Panc1 (cell line): ENCODE results near the gene ATP9A. TPM values are rescaled to one million over a fixed set of nuclear protein-coding genes. Genes with fewer than 3 reads are reported as not detected.
"Not testable (repeated sequence)": the region's sequence is repeated elsewhere in the genome, so short reads cannot be mapped to it uniquely, and the experiment has no call there.

Experiments used
- ATAC-seq: fragments of 200-7000 bp; cut with Tn5 transposase; 2 replicates; pipeline ENCODE4 v1.9.1; 2020; ENCODE audit warnings: mild to moderate bottlenecking, moderate library complexity
- Bru-seq: library from RNA; stranded (reverse); fragments of 400-500 nt; gene quantifications from one replicate; lab custom pipeline; 2021; lab: Mats Ljungman, UMichigan
- BruChase-seq, 2 experiments: library from RNA; stranded (reverse); fragments of 400-500 nt; gene quantifications; one replicate each; lab custom pipeline; 2021; lab: Mats Ljungman, UMichigan
- BruUV-seq: library from RNA; stranded (reverse); fragments of 400-500 nt; replicated peaks from 2 replicates; lab custom pipeline; 2021; lab: Mats Ljungman, UMichigan
- CTCF ChIA-PET: fragments of 300-600 bp; sonication (Branson Sonifier 250); formaldehyde crosslinking; loops from one replicate; lab custom pipeline; 2022; ENCODE audit warnings: antibody characterized with exemption; lab: Charles Lee
- POLR2A ChIA-PET: fragments of 300-600 bp; sonication (Branson Sonifier 250); formaldehyde crosslinking; loops from one replicate; lab custom pipeline; 2022; ENCODE audit warnings: antibody characterized with exemption; lab: Charles Lee
- DNase-seq: peaks from one replicate; pipeline ENCODE4 v3.0.0-alpha.2; 2010; ENCODE audit warnings: low read depth, low spot score
- H3K27ac ChIP-seq: 2 replicates; pipeline ENCODE4 v1.5.1; 2011; ENCODE audit warnings: mild to moderate bottlenecking, low read length, inconsistent platforms
- H3K27me3 ChIP-seq: fragments of 200-500 bp; sonication (Bioruptor generic); 2 replicates; pipeline ENCODE4 v1.6.0; 2014; ENCODE audit warnings: low read length, inconsistent platforms; ENCODE audit not compliant: control insufficient read depth, insufficient read depth
- H3K36me3 ChIP-seq: fragments of 200-500 bp; sonication (Bioruptor generic); 2 replicates; pipeline ENCODE4 v1.5.1; 2014; ENCODE audit warnings: inconsistent platforms, mild to moderate bottlenecking, low read length, moderate library complexity; ENCODE audit not compliant: control insufficient read depth, insufficient read depth
- H3K4me1 ChIP-seq: 2 replicates; pipeline ENCODE4 v1.5.1; 2011; ENCODE audit warnings: inconsistent platforms, mild to moderate bottlenecking, low read length, moderate library complexity; ENCODE audit not compliant: control insufficient read depth, insufficient read depth
- H3K4me3 ChIP-seq, 2 experiments: 2 replicates each; pipeline ENCODE4 v1.5.1; 2011 to 2012; ENCODE audit warnings: low read depth in 2 of 2, low read length in 2 of 2, mild to moderate bottlenecking in 2 of 2, inconsistent platforms in 1 of 2, moderate library complexity in 1 of 2
- H3K9me3 ChIP-seq: fragments of 200-500 bp; sonication (Bioruptor generic); 2 replicates; pipeline ENCODE4 v1.5.1; 2014; ENCODE audit warnings: low read depth, mild to moderate bottlenecking, inconsistent platforms, low read length, moderate library complexity; ENCODE audit not compliant: control insufficient read depth, insufficient read depth
- POLR2AphosphoS5 ChIP-seq: IDR thresholded peaks from 2 replicates; pipeline ENCODE4 v1.6.1; 2012; ENCODE audit warnings: mild to moderate bottlenecking, low read depth, low read length, moderate library complexity
- SIN3A ChIP-seq: IDR thresholded peaks from 2 replicates; pipeline ENCODE4 v1.6.1; 2012; ENCODE audit warnings: low read depth, mild to moderate bottlenecking, low read length, moderate library complexity, borderline replicate concordance; ENCODE audit not compliant: insufficient read depth
- TCF7L2 ChIP-seq: IDR thresholded peaks from 2 replicates; pipeline ENCODE4 v1.6.1; 2011; ENCODE audit warnings: mild to moderate bottlenecking, low read depth, low read length, inconsistent platforms
- in situ Hi-C: cut with HindIII; loops from 2 replicates; pipeline ENCODE4 v1.10.0; 2016; ENCODE audit warnings: low sequenced_read_pairs, low pct_unique_long_range_greater_than_20kb
- intact Hi-C: fragments of 100-400 bp; cut with micrococcal nuclease; formaldehyde crosslinking; loops from one replicate; pipeline ENCODE4 v1.10.0; 2022; ENCODE audit not compliant: unreplicated experiment
- long read RNA-seq: library from polyadenylated mRNA; unstranded; transcript quantifications from one replicate; pipeline ENCODE4 v2.0.0, GENCODE V29; 2021; ENCODE audit not compliant: unreplicated experiment
- polyA plus RNA-seq: library from polyadenylated mRNA; unstranded; fragments of >200 nt; gene quantifications from one replicate; pipeline ENCODE4 v1.2.1, GENCODE V29; 2012; ENCODE audit warnings: missing spikeins; ENCODE audit not compliant: insufficient read length
- total RNA-seq: library from RNA; stranded (reverse); gene quantifications from one replicate; pipeline ENCODE4 v1.2.1, GENCODE V29; 2021; ENCODE audit not compliant: unreplicated experiment
- TF ChIP-seq, protein P1 (sequence below): fragments of 450-650 bp; IDR thresholded peaks from 2 replicates; pipeline ENCODE4 v1.5.1; 2017; ENCODE audit warnings: mild to moderate bottlenecking
- TF ChIP-seq, protein P2 (sequence below), 2 experiments: IDR thresholded peaks; 2 replicates each; pipeline ENCODE4 v1.6.1; 2011 to 2012; ENCODE audit warnings: low read depth in 2 of 2, control low read depth in 1 of 2, low read length in 1 of 2, mild to moderate bottlenecking in 1 of 2, moderate library complexity in 1 of 2; ENCODE audit not compliant: insufficient read depth in 1 of 2

The ATP9A gene, protein sequence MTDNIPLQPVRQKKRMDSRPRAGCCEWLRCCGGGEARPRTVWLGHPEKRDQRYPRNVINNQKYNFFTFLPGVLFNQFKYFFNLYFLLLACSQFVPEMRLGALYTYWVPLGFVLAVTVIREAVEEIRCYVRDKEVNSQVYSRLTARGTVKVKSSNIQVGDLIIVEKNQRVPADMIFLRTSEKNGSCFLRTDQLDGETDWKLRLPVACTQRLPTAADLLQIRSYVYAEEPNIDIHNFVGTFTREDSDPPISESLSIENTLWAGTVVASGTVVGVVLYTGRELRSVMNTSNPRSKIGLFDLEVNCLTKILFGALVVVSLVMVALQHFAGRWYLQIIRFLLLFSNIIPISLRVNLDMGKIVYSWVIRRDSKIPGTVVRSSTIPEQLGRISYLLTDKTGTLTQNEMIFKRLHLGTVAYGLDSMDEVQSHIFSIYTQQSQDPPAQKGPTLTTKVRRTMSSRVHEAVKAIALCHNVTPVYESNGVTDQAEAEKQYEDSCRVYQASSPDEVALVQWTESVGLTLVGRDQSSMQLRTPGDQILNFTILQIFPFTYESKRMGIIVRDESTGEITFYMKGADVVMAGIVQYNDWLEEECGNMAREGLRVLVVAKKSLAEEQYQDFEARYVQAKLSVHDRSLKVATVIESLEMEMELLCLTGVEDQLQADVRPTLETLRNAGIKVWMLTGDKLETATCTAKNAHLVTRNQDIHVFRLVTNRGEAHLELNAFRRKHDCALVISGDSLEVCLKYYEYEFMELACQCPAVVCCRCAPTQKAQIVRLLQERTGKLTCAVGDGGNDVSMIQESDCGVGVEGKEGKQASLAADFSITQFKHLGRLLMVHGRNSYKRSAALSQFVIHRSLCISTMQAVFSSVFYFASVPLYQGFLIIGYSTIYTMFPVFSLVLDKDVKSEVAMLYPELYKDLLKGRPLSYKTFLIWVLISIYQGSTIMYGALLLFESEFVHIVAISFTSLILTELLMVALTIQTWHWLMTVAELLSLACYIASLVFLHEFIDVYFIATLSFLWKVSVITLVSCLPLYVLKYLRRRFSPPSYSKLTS
- 8.7 TPM for total RNA-seq
- 20.5 TPM for polyA plus RNA-seq
- percentile 50 among the genes with signal in this experiment for Bru-seq, nascent RNA
- percentile 44 among the genes with signal in this experiment for BruChase-seq, experiment 1, labeled RNA remaining after a 2-hour chase
- BruChase-seq, experiment 2, labeled RNA remaining after a 6-hour chase = percentile 50 among the genes with signal in this experiment
- long read RNA-seq, full-length matches to known transcripts = 1 of 12 reads
- long read RNA-seq, partial matches to known transcripts = 3 of 12 reads
- long read RNA-seq, other reads (novel, unspliced or antisense) = 8 of 12 reads

DNA sequence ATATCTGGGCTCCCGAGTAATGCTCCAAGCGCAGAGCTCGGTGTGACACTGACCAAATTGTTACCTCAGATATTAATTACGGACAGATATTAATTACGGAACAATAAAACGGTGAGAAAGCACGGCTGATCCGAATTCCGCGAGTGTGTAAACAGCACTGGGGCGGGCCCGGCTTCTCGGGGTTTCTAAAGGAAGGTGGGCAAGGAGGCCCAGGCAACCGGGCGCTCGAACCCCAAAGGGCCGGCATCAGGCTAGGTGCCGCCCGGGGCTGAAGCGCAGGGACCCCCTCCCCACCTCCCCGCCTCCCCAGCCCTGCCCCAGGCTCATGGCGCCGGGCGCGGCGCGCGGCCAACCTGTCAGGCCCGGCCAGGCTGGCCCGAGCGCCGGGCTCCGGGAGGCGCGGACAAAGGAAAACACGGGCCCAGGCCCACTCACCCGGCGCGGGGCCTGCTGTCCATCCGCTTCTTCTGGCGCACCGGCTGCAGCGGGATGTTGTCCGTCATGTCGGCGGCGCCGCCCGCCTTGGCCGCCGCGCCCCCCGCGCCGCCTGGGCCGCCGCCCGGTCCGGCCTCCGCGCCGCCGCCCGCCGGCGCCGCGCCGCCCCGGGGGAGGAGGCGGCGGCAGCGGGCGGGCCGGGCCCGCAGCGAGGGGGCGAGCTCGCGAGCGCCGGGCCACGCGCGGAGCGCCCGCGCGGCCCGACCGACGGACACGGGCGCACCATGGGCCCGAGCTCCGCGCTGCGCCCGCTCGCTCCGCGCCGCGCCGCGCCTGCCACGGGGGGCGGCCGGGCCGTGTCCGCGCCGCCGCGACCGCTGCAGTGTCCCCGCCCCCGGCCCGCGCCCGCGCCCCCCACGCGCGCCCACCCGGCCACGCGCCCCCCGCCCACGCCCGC is at the start of gene ATP9A:
TSS of gene ATP9A (minus strand) at position 524 of the 892 bp plus-strand sequence. CDS start at position 503, 21 bp downstream.
- in situ Hi-C loops (no loop called here), intact Hi-C loops (no loop called here)
- H3K4me1 ChIP-seq = 0 out of 2 replicates have a peak, but pooled peaks cover 2% of the 10 kb centered on the region
- H3K36me3 ChIP-seq = no peaks in the 10 kb centered on the region; the same call in 1 of the 2 replicates
- H3K27ac ChIP-seq = peak within 1 kb of the TSS; percentile 64
- DNase-seq = no peak
- no peaks in the 10 kb centered on the region for H3K27me3 ChIP-seq
- TF ChIP-seq POLR2AphosphoS5 = no peak
- no peak for TF ChIP-seq TCF7L2
- TF ChIP-seq, protein P1, sequence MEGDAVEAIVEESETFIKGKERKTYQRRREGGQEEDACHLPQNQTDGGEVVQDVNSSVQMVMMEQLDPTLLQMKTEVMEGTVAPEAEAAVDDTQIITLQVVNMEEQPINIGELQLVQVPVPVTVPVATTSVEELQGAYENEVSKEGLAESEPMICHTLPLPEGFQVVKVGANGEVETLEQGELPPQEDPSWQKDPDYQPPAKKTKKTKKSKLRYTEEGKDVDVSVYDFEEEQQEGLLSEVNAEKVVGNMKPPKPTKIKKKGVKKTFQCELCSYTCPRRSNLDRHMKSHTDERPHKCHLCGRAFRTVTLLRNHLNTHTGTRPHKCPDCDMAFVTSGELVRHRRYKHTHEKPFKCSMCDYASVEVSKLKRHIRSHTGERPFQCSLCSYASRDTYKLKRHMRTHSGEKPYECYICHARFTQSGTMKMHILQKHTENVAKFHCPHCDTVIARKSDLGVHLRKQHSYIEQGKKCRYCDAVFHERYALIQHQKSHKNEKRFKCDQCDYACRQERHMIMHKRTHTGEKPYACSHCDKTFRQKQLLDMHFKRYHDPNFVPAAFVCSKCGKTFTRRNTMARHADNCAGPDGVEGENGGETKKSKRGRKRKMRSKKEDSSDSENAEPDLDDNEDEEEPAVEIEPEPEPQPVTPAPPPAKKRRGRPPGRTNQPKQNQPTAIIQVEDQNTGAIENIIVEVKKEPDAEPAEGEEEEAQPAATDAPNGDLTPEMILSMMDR = no peak
- TF ChIP-seq, protein P2, sequence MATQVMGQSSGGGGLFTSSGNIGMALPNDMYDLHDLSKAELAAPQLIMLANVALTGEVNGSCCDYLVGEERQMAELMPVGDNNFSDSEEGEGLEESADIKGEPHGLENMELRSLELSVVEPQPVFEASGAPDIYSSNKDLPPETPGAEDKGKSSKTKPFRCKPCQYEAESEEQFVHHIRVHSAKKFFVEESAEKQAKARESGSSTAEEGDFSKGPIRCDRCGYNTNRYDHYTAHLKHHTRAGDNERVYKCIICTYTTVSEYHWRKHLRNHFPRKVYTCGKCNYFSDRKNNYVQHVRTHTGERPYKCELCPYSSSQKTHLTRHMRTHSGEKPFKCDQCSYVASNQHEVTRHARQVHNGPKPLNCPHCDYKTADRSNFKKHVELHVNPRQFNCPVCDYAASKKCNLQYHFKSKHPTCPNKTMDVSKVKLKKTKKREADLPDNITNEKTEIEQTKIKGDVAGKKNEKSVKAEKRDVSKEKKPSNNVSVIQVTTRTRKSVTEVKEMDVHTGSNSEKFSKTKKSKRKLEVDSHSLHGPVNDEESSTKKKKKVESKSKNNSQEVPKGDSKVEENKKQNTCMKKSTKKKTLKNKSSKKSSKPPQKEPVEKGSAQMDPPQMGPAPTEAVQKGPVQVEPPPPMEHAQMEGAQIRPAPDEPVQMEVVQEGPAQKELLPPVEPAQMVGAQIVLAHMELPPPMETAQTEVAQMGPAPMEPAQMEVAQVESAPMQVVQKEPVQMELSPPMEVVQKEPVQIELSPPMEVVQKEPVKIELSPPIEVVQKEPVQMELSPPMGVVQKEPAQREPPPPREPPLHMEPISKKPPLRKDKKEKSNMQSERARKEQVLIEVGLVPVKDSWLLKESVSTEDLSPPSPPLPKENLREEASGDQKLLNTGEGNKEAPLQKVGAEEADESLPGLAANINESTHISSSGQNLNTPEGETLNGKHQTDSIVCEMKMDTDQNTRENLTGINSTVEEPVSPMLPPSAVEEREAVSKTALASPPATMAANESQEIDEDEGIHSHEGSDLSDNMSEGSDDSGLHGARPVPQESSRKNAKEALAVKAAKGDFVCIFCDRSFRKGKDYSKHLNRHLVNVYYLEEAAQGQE (IDR thresholded peaks at IDR 0.05; ENCODE audit: insufficient read depth in 1 of 2, low read depth in 2 of 2, low read length in 1 of 2) = no peak
- no peak for TF ChIP-seq SIN3A
- ATAC-seq = peak; percentile 58
- ChIA-PET POLR2A (no interaction called here), CTCF (no interaction called here)
- no TSS peak for BruUV-seq
- H3K9me3 ChIP-seq = no peaks in the 10 kb centered on the region
- H3K4me3 ChIP-seq = peak within 1 kb of the TSS; percentile 55 to 83

DNA sequence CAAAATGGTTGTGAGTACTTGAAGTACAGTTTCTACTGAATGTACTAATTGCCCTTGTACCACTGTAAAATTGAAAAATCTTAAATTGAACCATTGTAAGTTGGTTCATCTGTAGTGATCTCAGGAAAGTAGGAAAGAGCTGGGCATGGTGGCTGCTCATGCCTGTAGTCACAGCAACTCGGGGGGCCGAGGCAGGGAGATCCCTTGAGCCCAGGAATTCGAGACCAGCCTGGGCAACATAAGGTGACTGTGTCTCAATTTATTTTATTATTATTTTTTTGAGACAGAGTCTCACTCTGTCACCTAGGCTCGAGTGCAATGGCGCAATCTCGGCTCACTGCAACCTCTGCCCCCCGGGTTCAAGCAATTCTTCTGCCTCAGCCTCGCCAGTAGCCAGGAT is 48.7 kb upstream of the ATP9A start:
- DNase-seq, BruUV-seq, in situ Hi-C loops: not testable (repeated sequence)

More for the DNA sequence above, 48.7 kb upstream of the ATP9A start:
- H3K9me3 ChIP-seq, intact Hi-C loops, H3K27ac ChIP-seq, H3K27me3 ChIP-seq, H3K4me1 ChIP-seq, CTCF ChIA-PET, H3K4me3 ChIP-seq, H3K36me3 ChIP-seq, ATAC-seq, POLR2A ChIA-PET: not testable (repeated sequence)
